K562 (cell line): ENCODE measurements around the gene ZFP36. TPM values are rescaled to one million over a fixed set of nuclear protein-coding genes. Genes with fewer than 3 reads are reported as not detected.

Experiments used
- FOXJ3 ChIP-seq: sonication (generic); formaldehyde crosslinking; IDR thresholded peaks from 2 replicates; pipeline ENCODE4 v1.4.0; 2020; ENCODE audit warnings: mild to moderate bottlenecking, missing genetic modification reagents
- HDAC2 ChIP-seq: fragments of 450-650 bp; IDR thresholded peaks from 2 replicates; pipeline ENCODE4 v1.6.1; 2016; ENCODE audit warnings: mild to moderate bottlenecking
- HMGN3 ChIP-seq: IDR thresholded peaks from 2 replicates; pipeline ENCODE4 v1.6.1; 2011; ENCODE audit warnings: borderline replicate concordance, low read depth, mild to moderate bottlenecking, mixed read lengths, low read length; ENCODE audit not compliant: insufficient read length; ENCODE audit errors: extremely low read depth
- KLF6 ChIP-seq: fragments of 250-450 bp; sonication (Bioruptor Pico); IDR thresholded peaks from 2 replicates; pipeline ENCODE4 v1.4.0; 2020; ENCODE audit warnings: mild to moderate bottlenecking, moderate library complexity, borderline replicate concordance
- NFIC ChIP-seq: fragments of 450-650 bp; IDR thresholded peaks from 2 replicates; pipeline ENCODE4 v1.6.1; 2017; ENCODE audit warnings: mild to moderate bottlenecking, inconsistent platforms
- POLR2A ChIP-seq: fragments of 450-650 bp; conservative IDR thresholded peaks from 2 replicates; pipeline ENCODE4 v1.6.1; 2016
- SIN3B ChIP-seq: fragments of 450-650 bp; IDR thresholded peaks from 2 replicates; pipeline ENCODE4 v1.6.1; 2017; ENCODE audit warnings: low read depth, mild to moderate bottlenecking, moderate library complexity
- SMARCA4 ChIP-seq: fragments of 450-650 bp; IDR thresholded peaks from 2 replicates; pipeline ENCODE4 v1.6.1; 2016
- SPI1 ChIP-seq: IDR thresholded peaks from 2 replicates; pipeline ENCODE4 v1.6.1; 2011; ENCODE audit warnings: low read depth, low read length, control low read depth, borderline replicate concordance
- STAG1 ChIP-seq: sonication (generic); formaldehyde crosslinking; IDR thresholded peaks from 2 replicates; pipeline ENCODE4 v1.5.0; 2020; ENCODE audit warnings: missing genetic modification reagents, borderline replicate concordance
- TAF9B ChIP-seq: fragments of 450-650 bp; IDR thresholded peaks from 2 replicates; pipeline ENCODE4 v1.6.1; 2018; ENCODE audit warnings: mild to moderate bottlenecking; ENCODE audit not compliant: partially characterized antibody
- UBTF ChIP-seq, 2 experiments: IDR thresholded peaks; 2 replicates each; pipeline ENCODE4 v1.6.1; 2012; ENCODE audit warnings: improper control_type of control experiment in 2 of 2, low read depth in 2 of 2, low read length in 2 of 2, borderline replicate concordance in 1 of 2
- ZNF274 ChIP-seq: IDR thresholded peaks from 2 replicates; pipeline ENCODE4 v1.6.1; 2011; ENCODE audit warnings: low read depth, mild to moderate bottlenecking, low read length, moderate library complexity, borderline replicate concordance
- ZNF589 ChIP-seq: fragments of 200-800 bp; sonication (Bioruptor generic); IDR thresholded peaks from 2 replicates; pipeline ENCODE4 v1.6.1; 2016; ENCODE audit warnings: low read depth, missing genetic modification characterization, missing compliant biosample characterization
- ZNF785 ChIP-seq: fragments of 250-450 bp; sonication (Bioruptor Pico); IDR thresholded peaks from 2 replicates; pipeline ENCODE4 v1.4.0; 2020; ENCODE audit warnings: mild to moderate bottlenecking
- ZSCAN29 ChIP-seq: fragments of 450-650 bp; IDR thresholded peaks from 2 replicates; pipeline ENCODE4 v1.6.1; 2017
- polyA plus RNA-seq, 8 experiments: library from polyadenylated mRNA; depleted of rRNA in 4 of 8; stranded (reverse) in 5 of 8; unstranded in 3 of 8; fragments of >200 nt; fragmentation: Nextera tagmentation in 2 of 8; fragmentation: Illumina TruSeq in 1 of 8; extraction: Ambion mirVana in 2 of 8; extraction: Trizol in 1 of 8; gene quantifications; 2 replicates each; pipeline versions ENCODE4 v1.2.1 to v1.2.3, GENCODE V29; 2011 to 2014; ENCODE audit warnings: inconsistent platforms in 1 of 8, missing spikeins in 1 of 8
- total RNA-seq, 7 experiments: library from RNA; depleted of rRNA in 6 of 7; stranded (reverse); fragments of >200 nt in 6 of 7; fragmentation: Illumina TruSeq in 2 of 7; extraction: Trizol in 2 of 7; gene quantifications; 2 replicates each; pipeline versions ENCODE4 v1.2.1 to v1.2.3, GENCODE V29; 2011 to 2021; ENCODE audit warnings: low replicate concordance in 1 of 7
- TF ChIP-seq, protein P1 (sequence below), 2 experiments: fragments of 450-650 bp in 1 of 2; sonication (generic) in 1 of 2; formaldehyde crosslinking in 1 of 2; IDR thresholded peaks; 2 replicates each; pipeline versions ENCODE4 v1.7.1 to v1.9.0; 2016 to 2022; ENCODE audit warnings: inconsistent platforms in 1 of 2, mild to moderate bottlenecking in 1 of 2, missing genetic modification reagents in 1 of 2

Gene ZFP36
- total and polyA plus RNA-seq, 9 of the 15 experiments (the other 6 are each of a cell fraction or from before 2014, with no cell fraction given) = 1.0 to 20.1 (median 3.5) TPM

GRCh38 chr19:39406656-39407409 lies at the start of gene ZFP36 (continued):
- TF ChIP-seq POLR2A (peak; percentile 99), SPI1 (peak; percentile 67; the same call in 1 of the 2 replicates), HMGN3 (peak; percentile 48), FOXJ3 (CRISPR knock-in tag) (no peak), NFIC (0 out of 2 replicates have a peak, but pooled peaks have one; percentile 32), STAG1 (CRISPR knock-in tag) (no peak), ZSCAN29 (peak; percentile 96), ZNF274 (no peak), KLF6 (CRISPR knock-in tag) (0 out of 2 replicates have a peak, but pooled peaks have one; percentile 28), UBTF (IDR thresholded peaks at IDR 0.05; ENCODE audit: borderline replicate concordance in 1 of 2, low read depth in 2 of 2, low read length in 2 of 2) (peak in 1 of 2 experiments; percentile 74; a peak in 1 of 4 replicates), SMARCA4 (0 out of 2 replicates have a peak, but pooled peaks have one; percentile 38), HDAC2 (peak; percentile 69), ZNF589 (CRISPR knock-in tag) (no peak), ZNF785 (CRISPR knock-in tag) (no peak), TAF9B (peak; percentile 34), SIN3B (peak; percentile 29; the same call in 1 of the 2 replicates)
- TF ChIP-seq, protein P1, sequence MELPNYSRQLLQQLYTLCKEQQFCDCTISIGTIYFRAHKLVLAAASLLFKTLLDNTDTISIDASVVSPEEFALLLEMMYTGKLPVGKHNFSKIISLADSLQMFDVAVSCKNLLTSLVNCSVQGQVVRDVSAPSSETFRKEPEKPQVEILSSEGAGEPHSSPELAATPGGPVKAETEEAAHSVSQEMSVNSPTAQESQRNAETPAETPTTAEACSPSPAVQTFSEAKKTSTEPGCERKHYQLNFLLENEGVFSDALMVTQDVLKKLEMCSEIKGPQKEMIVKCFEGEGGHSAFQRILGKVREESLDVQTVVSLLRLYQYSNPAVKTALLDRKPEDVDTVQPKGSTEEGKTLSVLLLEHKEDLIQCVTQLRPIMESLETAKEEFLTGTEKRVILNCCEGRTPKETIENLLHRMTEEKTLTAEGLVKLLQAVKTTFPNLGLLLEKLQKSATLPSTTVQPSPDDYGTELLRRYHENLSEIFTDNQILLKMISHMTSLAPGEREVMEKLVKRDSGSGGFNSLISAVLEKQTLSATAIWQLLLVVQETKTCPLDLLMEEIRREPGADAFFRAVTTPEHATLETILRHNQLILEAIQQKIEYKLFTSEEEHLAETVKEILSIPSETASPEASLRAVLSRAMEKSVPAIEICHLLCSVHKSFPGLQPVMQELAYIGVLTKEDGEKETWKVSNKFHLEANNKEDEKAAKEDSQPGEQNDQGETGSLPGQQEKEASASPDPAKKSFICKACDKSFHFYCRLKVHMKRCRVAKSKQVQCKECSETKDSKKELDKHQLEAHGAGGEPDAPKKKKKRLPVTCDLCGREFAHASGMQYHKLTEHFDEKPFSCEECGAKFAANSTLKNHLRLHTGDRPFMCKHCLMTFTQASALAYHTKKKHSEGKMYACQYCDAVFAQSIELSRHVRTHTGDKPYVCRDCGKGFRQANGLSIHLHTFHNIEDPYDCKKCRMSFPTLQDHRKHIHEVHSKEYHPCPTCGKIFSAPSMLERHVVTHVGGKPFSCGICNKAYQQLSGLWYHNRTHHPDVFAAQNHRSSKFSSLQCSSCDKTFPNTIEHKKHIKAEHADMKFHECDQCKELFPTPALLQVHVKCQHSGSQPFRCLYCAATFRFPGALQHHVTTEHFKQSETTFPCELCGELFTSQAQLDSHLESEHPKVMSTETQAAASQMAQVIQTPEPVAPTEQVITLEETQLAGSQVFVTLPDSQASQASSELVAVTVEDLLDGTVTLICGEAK (IDR thresholded peaks at IDR 0.05) = peak; percentile 8; the same call in 1 of the 2 replicates
- TF ChIP-seq, protein P1 (CRISPR knock-in tag; IDR thresholded peaks at IDR 0.05) = no peak
